Measurements from ENCODE around the gene TUBA3D. TPM values are rescaled to one million over a fixed set of nuclear protein-coding genes. Genes with fewer than 3 reads are reported as not detected.
A peak's percentile ranks its signal among the peaks of the same experiment; 100 is the strongest.
"Not testable (repeated sequence)": the region's sequence is repeated elsewhere in the genome, so short reads cannot be mapped to it uniquely, and the experiment has no call there.

The TUBA3D gene
- total and polyA plus RNA-seq, 5 donors: 2.3 to 28.0 (median 10.9) TPM

- intact Hi-C loops (cut with DNase I); ATAC-seq: not testable (repeated sequence)
Measured at GRCh38 chr2:131467722-131468121, 8.2 kb upstream of the TUBA3D start.

DNA sequence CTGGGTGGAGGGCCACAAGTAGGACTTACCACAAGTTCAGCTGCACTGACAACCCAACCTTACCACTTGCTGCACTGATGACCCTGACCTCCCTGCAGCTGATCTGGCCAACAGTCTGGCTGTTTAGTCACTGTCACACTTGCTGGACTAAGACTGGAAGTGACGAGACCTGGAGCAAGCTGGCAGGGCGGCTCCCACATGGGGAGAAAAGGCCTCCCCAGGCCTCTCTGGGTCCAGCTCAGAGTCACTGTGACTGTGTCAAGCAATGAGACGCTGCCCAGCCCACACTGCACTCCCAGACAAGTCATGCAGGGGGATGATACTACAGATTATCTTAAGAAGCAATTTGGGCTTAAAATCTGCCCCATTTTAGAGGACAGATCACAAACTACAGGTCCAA is 5.0 kb upstream of the TUBA3D start:
- H3K9me3 ChIP-seq (ENCODE audit: control insufficient read depth, low read length); H3K27me3 ChIP-seq (ENCODE audit: control insufficient read depth, insufficient read depth); H3K4me3 ChIP-seq (ENCODE audit: low read length); H3K4me1 ChIP-seq (ENCODE audit: control insufficient read depth, insufficient read depth, low read length); DNase-seq; intact Hi-C loops (cut with DNase I); H3K27ac ChIP-seq (ENCODE audit: low read length): not testable (repeated sequence)
- peak in 1 of 2 donors; percentile 49 for ATAC-seq
- WGBS: 79% methylated on average over 3 of the region's 3 CpGs

More at GRCh38 chr2:131467722-131468121, 8.2 kb upstream of the TUBA3D start:
- not testable (repeated sequence) for H3K27ac ChIP-seq (ENCODE audit: low read length); H3K4me3 ChIP-seq (ENCODE audit: low read length); H3K27me3 ChIP-seq (ENCODE audit: control insufficient read depth, insufficient read depth); H3K9me3 ChIP-seq (ENCODE audit: control insufficient read depth, low read length); H3K4me1 ChIP-seq (ENCODE audit: control insufficient read depth, insufficient read depth, low read length); DNase-seq
- WGBS: 78% methylated on average over 10 of the region's 10 CpGs

DNA sequence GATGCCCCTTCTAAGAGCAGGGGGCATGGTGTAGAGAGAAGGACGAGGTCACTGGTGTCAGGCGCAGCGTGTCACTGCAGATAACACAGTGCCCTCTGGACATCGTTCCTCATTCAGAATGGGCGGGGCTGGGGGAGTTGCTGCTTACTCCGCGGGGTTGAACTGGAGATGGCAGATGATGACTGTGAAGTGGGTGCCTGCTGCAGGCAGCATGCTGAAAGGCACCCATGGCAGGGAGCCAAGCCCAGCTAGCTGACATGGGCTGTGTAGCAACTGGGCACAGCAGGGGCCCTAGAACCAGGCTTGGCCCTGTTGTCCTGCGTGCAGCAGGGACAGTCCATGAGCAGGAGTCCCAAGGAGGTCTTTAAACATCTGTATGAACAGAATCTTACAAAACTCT is 4.3 kb upstream of the TUBA3D start:
- H3K4me3 ChIP-seq (ENCODE audit: low read length); H3K27ac ChIP-seq (ENCODE audit: low read length); H3K27me3 ChIP-seq (ENCODE audit: control insufficient read depth, insufficient read depth); intact Hi-C loops (cut with DNase I); H3K9me3 ChIP-seq (ENCODE audit: control insufficient read depth, low read length); H3K4me1 ChIP-seq (ENCODE audit: control insufficient read depth, insufficient read depth, low read length): not testable (repeated sequence)
- DNase-seq (peak; percentile 56 to 86 (median 83)), ATAC-seq (peak; percentile 78 to 88)
- 50% methylated on average over 5 of the region's 8 CpGs for WGBS

- ATAC-seq, DNase-seq: not testable (repeated sequence)
- WGBS: 91% methylated on average over 2 of the region's 2 CpGs
Measured at GRCh38 chr2:131473266-131473665, 2.7 kb upstream of the TUBA3D start.

GRCh38 chr2:131476363-131476762 is 444 bp downstream of the TUBA3D start:
- WGBS: 98% methylated on average over 25 of the region's 25 CpGs
- H3K27me3 ChIP-seq (ENCODE audit: control insufficient read depth, insufficient read depth); H3K4me1 ChIP-seq (ENCODE audit: control insufficient read depth, insufficient read depth, low read length); H3K4me3 ChIP-seq (ENCODE audit: low read length); intact Hi-C loops (cut with DNase I); DNase-seq; H3K27ac ChIP-seq (ENCODE audit: low read length); ATAC-seq; H3K9me3 ChIP-seq (ENCODE audit: control insufficient read depth, low read length): not testable (repeated sequence)

More at GRCh38 chr2:131473266-131473665, 2.7 kb upstream of the TUBA3D start:
- H3K9me3 ChIP-seq (ENCODE audit: control insufficient read depth, low read length); H3K27me3 ChIP-seq (ENCODE audit: control insufficient read depth, insufficient read depth); H3K4me1 ChIP-seq (ENCODE audit: control insufficient read depth, insufficient read depth, low read length); H3K27ac ChIP-seq (ENCODE audit: low read length); H3K4me3 ChIP-seq (ENCODE audit: low read length); intact Hi-C loops (cut with DNase I): not testable (repeated sequence)

- DNase-seq; H3K27me3 ChIP-seq (ENCODE audit: control insufficient read depth, insufficient read depth); H3K27ac ChIP-seq (ENCODE audit: low read length); H3K9me3 ChIP-seq (ENCODE audit: control insufficient read depth, low read length); ATAC-seq; H3K4me3 ChIP-seq (ENCODE audit: low read length); intact Hi-C loops (cut with DNase I); H3K4me1 ChIP-seq (ENCODE audit: control insufficient read depth, insufficient read depth, low read length): not testable (repeated sequence)
- 46% methylated on average over 1 of the region's 1 CpG for WGBS
Measured at GRCh38 chr2:131477227-131477626, 1.3 kb downstream of the TUBA3D start.

- H3K4me3 ChIP-seq (ENCODE audit: low read length); intact Hi-C loops (cut with DNase I); H3K27me3 ChIP-seq (ENCODE audit: control insufficient read depth, insufficient read depth); H3K4me1 ChIP-seq (ENCODE audit: control insufficient read depth, insufficient read depth, low read length); H3K9me3 ChIP-seq (ENCODE audit: control insufficient read depth, low read length): not testable (repeated sequence)
- H3K27ac ChIP-seq (ENCODE audit: low read length): peak overlapping the region; percentile 71
- ATAC-seq (peak; percentile 87 to 90), DNase-seq (peak; percentile 60 to 79 (median 76))
- 51% methylated on average over 15 of the region's 18 CpGs for WGBS
Measured at GRCh38 chr2:131478074-131478849, 2.3 kb downstream of the TUBA3D start.

DNA sequence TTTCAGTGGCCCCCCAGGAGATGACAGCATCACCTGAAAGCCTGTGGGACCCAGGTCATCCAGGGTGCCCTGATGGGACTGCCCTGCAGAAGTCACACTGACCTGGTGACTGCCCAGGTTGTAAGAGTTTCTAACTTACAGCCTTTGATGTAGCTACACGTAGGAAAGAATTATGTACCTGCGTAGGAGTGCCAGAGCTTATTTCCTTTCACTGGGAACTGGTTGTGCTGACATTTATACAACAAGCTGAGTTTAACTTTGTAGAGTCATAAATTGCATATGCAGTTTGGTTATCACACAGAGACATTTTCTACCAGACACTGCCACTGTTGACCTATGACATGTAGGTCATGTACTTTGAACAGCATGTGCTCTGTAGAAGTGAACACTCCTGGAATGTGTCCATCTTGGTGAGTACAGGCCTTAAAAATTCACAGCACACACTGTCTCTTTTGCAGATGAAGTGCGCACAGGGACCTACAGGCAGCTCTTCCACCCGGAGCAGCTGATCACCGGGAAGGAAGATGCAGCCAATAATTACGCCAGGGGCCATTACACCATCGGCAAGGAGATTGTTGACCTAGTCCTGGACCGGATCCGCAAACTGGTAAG is 3.0 kb downstream of the TUBA3D start:
- 77% methylated on average over 9 of the region's 9 CpGs for WGBS
- peak; percentile 70 to 80 for ATAC-seq
- H3K27me3 ChIP-seq (ENCODE audit: control insufficient read depth, insufficient read depth); intact Hi-C loops (cut with DNase I); H3K4me3 ChIP-seq (ENCODE audit: low read length); H3K9me3 ChIP-seq (ENCODE audit: control insufficient read depth, low read length); DNase-seq; H3K4me1 ChIP-seq (ENCODE audit: control insufficient read depth, insufficient read depth, low read length): not testable (repeated sequence)
- H3K27ac ChIP-seq (ENCODE audit: low read length): peak overlapping the region; percentile 71

DNA sequence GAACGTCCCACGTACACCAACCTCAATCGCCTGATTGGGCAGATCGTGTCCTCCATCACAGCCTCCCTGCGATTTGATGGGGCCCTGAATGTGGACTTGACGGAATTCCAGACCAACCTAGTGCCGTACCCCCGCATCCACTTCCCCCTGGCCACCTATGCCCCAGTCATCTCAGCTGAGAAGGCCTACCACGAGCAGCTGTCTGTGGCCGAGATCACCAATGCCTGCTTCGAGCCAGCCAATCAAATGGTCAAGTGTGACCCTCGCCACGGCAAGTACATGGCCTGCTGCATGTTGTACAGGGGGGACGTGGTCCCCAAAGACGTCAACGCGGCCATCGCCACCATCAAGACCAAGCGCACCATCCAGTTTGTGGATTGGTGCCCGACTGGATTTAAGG is 4.4 kb downstream of the TUBA3D start:
- H3K4me3 ChIP-seq (ENCODE audit: low read length); intact Hi-C loops (cut with DNase I): not testable (repeated sequence)

GRCh38 chr2:131482506-131483155 is 6.7 kb downstream of the TUBA3D start:
- H3K4me1 ChIP-seq (ENCODE audit: control insufficient read depth, insufficient read depth, low read length); DNase-seq; ATAC-seq; H3K4me3 ChIP-seq (ENCODE audit: low read length); H3K27me3 ChIP-seq (ENCODE audit: control insufficient read depth, insufficient read depth); H3K27ac ChIP-seq (ENCODE audit: low read length); intact Hi-C loops (cut with DNase I); H3K9me3 ChIP-seq (ENCODE audit: control insufficient read depth, low read length): not testable (repeated sequence)
- WGBS: 95% methylated on average over 19 of the region's 19 CpGs

More for the DNA sequence above, 4.4 kb downstream of the TUBA3D start:
- not testable (repeated sequence) for H3K4me1 ChIP-seq (ENCODE audit: control insufficient read depth, insufficient read depth, low read length); H3K27ac ChIP-seq (ENCODE audit: low read length); H3K27me3 ChIP-seq (ENCODE audit: control insufficient read depth, insufficient read depth); H3K9me3 ChIP-seq (ENCODE audit: control insufficient read depth, low read length); DNase-seq; ATAC-seq
- WGBS: 98% methylated on average over 18 of the region's 20 CpGs

All from right cardiac atrium (tissue), 5 donors.